Activated T-helper 17 cell treated with anti-CD3 and anti-CD28 coated beads, Interleukin-2, amount 50 U/mL, for 72 hours (primary cell): ENCODE data around the gene WNT11. TPM values are rescaled to one million over a fixed set of nuclear protein-coding genes. Genes with fewer than 3 reads are reported as not detected.

ENCODE experiments used
- ATAC-seq: fragments of 150-1000 bp; cut with Tn5 transposase; replicated peaks from 2 replicates; pipeline ENCODE4 v1.10.0; 2021; ENCODE audit warnings: mild to moderate bottlenecking, moderate library complexity
- H3K27ac Mint-ChIP-seq: one replicate; pipeline ENCODE4 v1.8.0; 2022; ENCODE audit warnings: mixed read lengths
- H3K27me3 Mint-ChIP-seq: one replicate; pipeline ENCODE4 v1.8.0; 2022; ENCODE audit warnings: mixed read lengths
- H3K36me3 Mint-ChIP-seq: one replicate; pipeline ENCODE4 v1.8.0; 2022; ENCODE audit warnings: low read depth, mild to moderate bottlenecking, mixed read lengths
- H3K4me1 Mint-ChIP-seq: one replicate; pipeline ENCODE4 v1.8.0; 2022; ENCODE audit warnings: mixed read lengths
- H3K4me3 Mint-ChIP-seq: one replicate; pipeline ENCODE4 v1.8.0; 2022; ENCODE audit warnings: mild to moderate bottlenecking, mixed read lengths
- H3K9me3 Mint-ChIP-seq: one replicate; pipeline ENCODE4 v1.8.0; 2022; ENCODE audit warnings: mixed read lengths
- total RNA-seq, 2 donors: library from RNA; stranded (reverse); gene quantifications; one replicate each; pipeline ENCODE4 v1.2.3, GENCODE V29; 2022

WNT11 gene
- total RNA-seq, 2 donors from 2014 or later, result not detected

- Mint-ChIP-seq H3K4me1 (peaks cover 30% of the 10 kb centered on the region), H3K27me3 (no peaks in the 10 kb centered on the region)
These were observed 27.1 kb upstream of the WNT11 start for GRCh38 chr11:76233196-76233921.

GRCh38 chr11:76232026-76232665 lies 25.8 kb upstream of the WNT11 start:
- H3K4me3 Mint-ChIP-seq, result peak overlapping the region; percentile 55
- H3K27ac Mint-ChIP-seq, result peak overlapping the region; percentile 57
- peaks cover 30% of the 10 kb centered on the region for H3K4me1 Mint-ChIP-seq
- peaks cover 15% of the 10 kb centered on the region for H3K36me3 Mint-ChIP-seq
- ATAC-seq, result peak; percentile 12
- no peaks in the 10 kb centered on the region for H3K9me3 Mint-ChIP-seq
- H3K27me3 Mint-ChIP-seq, result no peaks in the 10 kb centered on the region

More at GRCh38 chr11:76233196-76233921, 27.1 kb upstream of the WNT11 start:
- peak overlapping the region; percentile 75 for H3K4me3 Mint-ChIP-seq
- no peak for ATAC-seq
- H3K9me3 Mint-ChIP-seq, result no peaks in the 10 kb centered on the region
- peaks cover 15% of the 10 kb centered on the region for H3K36me3 Mint-ChIP-seq
- no peak overlapping the region for H3K27ac Mint-ChIP-seq

GRCh38 chr11:76231121-76231738 lies 24.9 kb upstream of the WNT11 start:
- no peak overlapping the region for H3K27ac Mint-ChIP-seq
- no peak overlapping the region for H3K4me3 Mint-ChIP-seq
- no peaks in the 10 kb centered on the region for H3K27me3 Mint-ChIP-seq
- peaks cover 30% of the 10 kb centered on the region for H3K4me1 Mint-ChIP-seq
- peaks cover 13% of the 10 kb centered on the region for H3K36me3 Mint-ChIP-seq
- no peaks in the 10 kb centered on the region for H3K9me3 Mint-ChIP-seq
- ATAC-seq, result no peak

GRCh38 chr11:76230392-76230791 lies 24.1 kb upstream of the WNT11 start:
- Mint-ChIP-seq H3K9me3 (no peaks in the 10 kb centered on the region), H3K36me3 (peaks cover 5% of the 10 kb centered on the region), H3K27me3 (no peaks in the 10 kb centered on the region), H3K4me1 (peaks cover 22% of the 10 kb centered on the region), H3K27ac (no peak overlapping the region), H3K4me3 (no peak overlapping the region)
- no peak for ATAC-seq

GRCh38 chr11:76229690-76230240 lies 23.5 kb upstream of the WNT11 start:
- Mint-ChIP-seq H3K27me3 (no peaks in the 10 kb centered on the region), H3K27ac (no peak overlapping the region), H3K4me1 (peaks cover 19% of the 10 kb centered on the region), H3K4me3 (no peak overlapping the region), H3K9me3 (no peaks in the 10 kb centered on the region), H3K36me3 (no peaks in the 10 kb centered on the region)
- ATAC-seq, result no peak

GRCh38 chr11:76228875-76229149 lies 22.5 kb upstream of the WNT11 start:
- Mint-ChIP-seq H3K27me3 (no peaks in the 10 kb centered on the region), H3K4me1 (peaks cover 19% of the 10 kb centered on the region), H3K36me3 (no peaks in the 10 kb centered on the region)

GRCh38 chr11:76228071-76228874 lies 22.0 kb upstream of the WNT11 start:
- Mint-ChIP-seq H3K9me3 (no peaks in the 10 kb centered on the region), H3K36me3 (no peaks in the 10 kb centered on the region), H3K4me1 (peaks cover 15% of the 10 kb centered on the region), H3K4me3 (no peak overlapping the region), H3K27ac (no peak overlapping the region), H3K27me3 (no peaks in the 10 kb centered on the region)
- no peak for ATAC-seq

More at GRCh38 chr11:76228875-76229149, 22.5 kb upstream of the WNT11 start:
- no peak for ATAC-seq
- Mint-ChIP-seq H3K9me3 (no peaks in the 10 kb centered on the region), H3K4me3 (no peak overlapping the region), H3K27ac (no peak overlapping the region)

GRCh38 chr11:76226626-76227025 lies 20.3 kb upstream of the WNT11 start:
- no peak for ATAC-seq
- H3K27me3 Mint-ChIP-seq, result no peaks in the 10 kb centered on the region
- H3K27ac Mint-ChIP-seq, result no peak overlapping the region
- H3K4me3 Mint-ChIP-seq, result no peak overlapping the region
- no peaks in the 10 kb centered on the region for H3K36me3 Mint-ChIP-seq
- peaks cover 5% of the 10 kb centered on the region for H3K4me1 Mint-ChIP-seq
- no peaks in the 10 kb centered on the region for H3K9me3 Mint-ChIP-seq

GRCh38 chr11:76225122-76225611 lies 18.9 kb upstream of the WNT11 start:
- ATAC-seq, result no peak
- Mint-ChIP-seq H3K4me1 (no peaks in the 10 kb centered on the region), H3K9me3 (no peaks in the 10 kb centered on the region), H3K27me3 (no peaks in the 10 kb centered on the region), H3K4me3 (no peak overlapping the region), H3K36me3 (no peaks in the 10 kb centered on the region), H3K27ac (no peak overlapping the region)

GRCh38 chr11:76224461-76225121 lies 18.3 kb upstream of the WNT11 start:
- H3K4me1 Mint-ChIP-seq, result no peaks in the 10 kb centered on the region
- no peaks in the 10 kb centered on the region for H3K27me3 Mint-ChIP-seq
- no peaks in the 10 kb centered on the region for H3K36me3 Mint-ChIP-seq
- no peak overlapping the region for H3K4me3 Mint-ChIP-seq
- H3K27ac Mint-ChIP-seq, result no peak overlapping the region
- no peak for ATAC-seq
- no peaks in the 10 kb centered on the region for H3K9me3 Mint-ChIP-seq

- no peaks in the 10 kb centered on the region for H3K36me3 Mint-ChIP-seq
- no peak overlapping the region for H3K4me3 Mint-ChIP-seq
- no peak overlapping the region for H3K27ac Mint-ChIP-seq
- no peaks in the 10 kb centered on the region for H3K9me3 Mint-ChIP-seq
- no peaks in the 10 kb centered on the region for H3K4me1 Mint-ChIP-seq
- no peak for ATAC-seq
- no peaks in the 10 kb centered on the region for H3K27me3 Mint-ChIP-seq
These were observed 15.1 kb upstream of the WNT11 start for GRCh38 chr11:76221365-76221764.

- no peak for ATAC-seq
- H3K9me3 Mint-ChIP-seq, result no peaks in the 10 kb centered on the region
- no peak overlapping the region for H3K4me3 Mint-ChIP-seq
- no peaks in the 10 kb centered on the region for H3K36me3 Mint-ChIP-seq
- H3K27ac Mint-ChIP-seq, result no peak overlapping the region
- H3K4me1 Mint-ChIP-seq, result no peaks in the 10 kb centered on the region
- no peaks in the 10 kb centered on the region for H3K27me3 Mint-ChIP-seq
These were observed 12.9 kb upstream of the WNT11 start for GRCh38 chr11:76219243-76219642.

- no peak overlapping the region for H3K27ac Mint-ChIP-seq
- H3K4me3 Mint-ChIP-seq, result no peak overlapping the region
- no peaks in the 10 kb centered on the region for H3K9me3 Mint-ChIP-seq
- H3K27me3 Mint-ChIP-seq, result no peaks in the 10 kb centered on the region
- H3K4me1 Mint-ChIP-seq, result no peaks in the 10 kb centered on the region
- no peaks in the 10 kb centered on the region for H3K36me3 Mint-ChIP-seq
- no peak for ATAC-seq
These were observed 12.3 kb upstream of the WNT11 start for GRCh38 chr11:76218449-76219178.
